GM21360 (cell line): ENCODE data around the gene NXPH3.

Source experiments
- ATAC-seq: cut with Tn5 transposase; IDR thresholded peaks from one replicate; pipeline ENCODE4 v1.9.1; 2021; ENCODE audit warnings: mild to moderate bottlenecking, moderate library complexity; ENCODE audit not compliant: unreplicated experiment

The NXPH3 gene

DNA sequence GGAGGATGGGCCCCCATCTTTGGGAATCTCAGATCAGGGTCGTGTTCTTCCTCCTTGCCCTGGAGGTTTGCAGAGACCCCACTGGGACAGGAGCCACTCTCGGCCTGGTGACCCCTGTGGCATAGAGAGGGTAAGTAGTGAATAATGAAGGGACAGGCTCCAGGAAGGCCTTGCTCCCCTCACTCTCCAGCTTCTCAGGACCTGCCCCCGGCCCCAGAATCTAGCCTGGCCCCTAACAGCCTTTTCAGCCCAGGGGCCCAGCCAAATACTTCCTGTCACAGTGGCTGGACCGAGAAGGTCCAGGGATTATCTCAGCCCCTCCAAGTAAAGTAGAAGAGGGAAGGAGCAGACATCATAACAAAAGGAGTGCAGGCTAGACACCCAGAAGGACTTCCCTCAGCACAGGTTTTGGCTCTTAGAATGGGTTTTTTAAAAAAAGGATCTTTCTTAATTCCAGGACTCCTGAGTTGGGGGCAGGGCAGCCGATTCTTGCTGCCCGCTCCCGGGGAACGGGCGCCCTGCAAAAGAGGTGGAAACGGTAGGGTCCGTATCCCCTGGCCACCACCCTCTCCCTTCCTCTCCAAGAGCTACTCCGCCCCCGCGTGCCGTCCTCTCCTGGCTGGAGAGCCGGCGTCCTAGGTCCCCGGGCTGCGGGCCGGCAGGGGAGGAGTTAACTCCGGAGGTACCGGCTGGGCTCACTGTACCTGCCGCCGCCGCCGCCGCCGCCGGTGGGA, 559 bp upstream of the NXPH3 start:
- no peak for ATAC-seq

- ATAC-seq = no peak
These were observed 631 bp downstream of the NXPH3 start for GRCh38 chr17:49576088-49576916.

- no peak for ATAC-seq
These were observed 1.4 kb downstream of the NXPH3 start for GRCh38 chr17:49576917-49577649.

GRCh38 chr17:49577650-49577934, 1.9 kb downstream of the NXPH3 start:
- ATAC-seq = no peak

- ATAC-seq = no peak
These were observed 2.3 kb downstream of the NXPH3 start for GRCh38 chr17:49577963-49578362.

GRCh38 chr17:49578414-49578813, 2.7 kb downstream of the NXPH3 start:
- no peak for ATAC-seq

- ATAC-seq = no peak
These were observed 3.4 kb downstream of the NXPH3 start for GRCh38 chr17:49578952-49579500.

- ATAC-seq = no peak
These were observed 3.9 kb downstream of the NXPH3 start for GRCh38 chr17:49579522-49579921.

GRCh38 chr17:49580055-49580721, 4.5 kb downstream of the NXPH3 start:
- no peak for ATAC-seq

- ATAC-seq = no peak
These were observed 5.4 kb downstream of the NXPH3 start for GRCh38 chr17:49580981-49581647.

DNA sequence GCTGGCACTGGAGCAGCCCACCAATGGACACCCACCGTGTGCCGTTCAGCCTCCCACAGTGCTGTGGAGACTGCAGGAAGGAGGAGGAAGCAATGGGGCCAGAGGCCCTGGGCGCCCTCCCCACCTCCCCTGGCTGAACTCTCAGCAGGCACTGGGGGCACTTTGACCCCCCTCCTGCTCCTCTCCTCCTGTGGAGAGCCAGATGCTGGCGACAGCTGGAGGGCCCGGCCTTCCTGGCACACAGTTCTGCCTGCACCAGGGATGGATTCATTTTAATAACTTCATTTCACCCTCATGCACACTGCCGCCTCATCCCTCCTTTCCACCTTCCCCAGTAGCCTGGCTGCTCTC, 6.0 kb downstream of the NXPH3 start:
- ATAC-seq = no peak

DNA sequence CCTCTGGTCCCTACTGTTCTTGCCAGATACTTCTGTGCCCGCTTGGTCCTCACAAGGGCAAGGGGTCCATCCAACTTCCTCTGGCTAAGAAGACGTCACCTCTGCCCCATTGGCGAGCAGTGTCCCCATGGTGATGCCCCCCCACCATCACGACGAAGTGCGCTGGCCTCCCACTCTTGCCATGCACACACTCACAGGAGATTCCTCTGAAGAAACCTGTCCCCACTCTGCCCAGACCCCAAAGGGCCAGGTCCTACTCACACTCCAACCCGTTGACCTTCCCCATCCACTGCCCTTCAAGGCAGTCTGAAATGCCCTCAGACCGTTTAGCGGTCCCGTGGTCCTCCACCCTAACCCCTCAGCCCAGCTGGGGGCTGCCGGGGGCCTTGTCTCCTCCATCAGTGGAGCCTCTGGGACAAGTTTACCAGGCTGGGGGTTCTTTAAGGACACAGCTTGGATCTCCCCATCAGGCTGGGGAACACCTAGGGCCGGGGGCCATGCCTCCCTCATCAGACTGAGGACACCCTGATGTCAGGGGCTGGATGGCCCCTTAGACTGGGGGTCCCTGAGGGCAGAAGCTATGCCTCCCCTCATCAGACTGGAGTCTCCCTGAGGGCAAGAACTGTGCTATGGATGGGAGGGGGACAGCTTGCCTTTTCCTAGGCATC, 6.5 kb downstream of the NXPH3 start:
- no peak for ATAC-seq

- ATAC-seq = no peak
These were observed 7.1 kb downstream of the NXPH3 start for GRCh38 chr17:49582789-49583188.

- ATAC-seq = no peak
These were observed 7.6 kb downstream of the NXPH3 start for GRCh38 chr17:49583226-49583625.

DNA sequence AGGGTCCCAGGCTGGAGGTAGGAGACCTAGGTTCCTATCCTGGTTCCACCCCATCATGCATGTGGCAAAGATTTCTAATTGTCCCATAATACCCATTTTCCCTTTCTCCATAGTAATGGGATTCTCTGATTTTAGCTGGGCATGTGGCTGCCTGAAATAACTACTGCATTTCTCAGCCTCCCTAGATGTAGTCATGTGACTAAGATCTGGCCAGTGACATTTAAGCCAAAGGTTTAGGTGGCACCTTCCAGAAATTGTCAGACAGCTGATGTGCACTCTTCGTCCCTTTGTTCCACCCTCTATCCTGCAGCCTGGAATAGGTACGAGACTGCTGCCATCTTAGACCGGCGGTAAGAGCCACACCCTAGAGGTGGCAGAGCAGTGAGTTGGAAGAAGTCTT, 8.2 kb downstream of the NXPH3 start:
- no peak for ATAC-seq

GRCh38 chr17:49585422-49586027, 9.9 kb downstream of the NXPH3 start:
- no peak for ATAC-seq

DNA sequence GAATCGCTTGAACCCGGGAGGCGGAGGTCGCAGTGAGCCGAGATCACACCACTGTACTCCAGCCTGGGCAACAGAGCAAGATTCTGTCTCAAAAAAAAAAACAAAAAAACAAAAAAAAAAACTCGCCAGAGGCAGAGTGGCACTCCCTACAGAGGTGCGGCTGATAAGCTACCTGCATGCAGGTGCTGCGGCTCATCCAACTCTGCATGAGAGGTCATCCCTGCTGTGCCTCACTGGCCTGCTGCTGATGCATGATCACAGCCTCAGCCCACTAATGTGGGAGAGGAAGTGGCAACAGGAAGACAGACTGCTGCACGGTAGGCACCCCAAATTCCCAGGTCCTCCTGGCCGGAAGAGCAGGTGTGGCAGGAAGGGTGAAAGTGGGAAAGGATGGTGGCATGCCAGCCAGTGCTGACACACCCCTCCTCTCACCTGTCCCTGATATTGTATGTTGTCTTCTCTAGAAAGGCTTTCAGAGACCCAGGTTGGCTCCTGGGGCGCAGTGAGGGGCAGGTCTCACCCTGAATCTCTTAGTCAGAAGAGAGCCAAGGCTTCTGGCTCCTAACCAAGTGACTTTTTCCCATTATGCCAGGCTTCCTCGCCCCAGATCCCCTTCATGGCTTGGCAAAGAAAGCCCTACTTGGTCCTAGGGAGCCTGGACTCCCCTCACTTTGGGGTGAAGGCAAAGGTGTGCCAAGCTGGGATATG, 11.8 kb downstream of the NXPH3 start:
- ATAC-seq = no peak

DNA sequence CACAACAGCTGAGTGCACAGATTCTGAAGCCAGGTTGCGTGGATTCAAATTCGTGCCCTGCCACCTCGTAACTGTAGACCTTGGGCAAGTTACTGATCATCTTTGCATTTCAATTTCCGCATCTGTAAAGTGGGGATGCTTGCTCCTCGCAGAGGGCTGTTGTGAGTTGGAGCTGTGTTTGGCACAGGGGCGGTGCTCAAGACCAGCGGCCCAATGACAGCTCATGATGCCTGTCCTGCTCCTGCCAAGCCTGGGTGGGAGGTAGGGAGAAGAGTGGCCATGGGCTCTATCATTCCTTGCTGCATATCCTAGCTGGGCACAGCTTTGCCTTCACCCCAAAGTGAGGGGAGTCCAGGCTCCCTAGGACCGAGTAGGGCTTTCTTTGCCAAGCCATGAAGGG, 12.6 kb downstream of the NXPH3 start:
- ATAC-seq = no peak
